ENCODE data around the gene DXO.

DNA sequence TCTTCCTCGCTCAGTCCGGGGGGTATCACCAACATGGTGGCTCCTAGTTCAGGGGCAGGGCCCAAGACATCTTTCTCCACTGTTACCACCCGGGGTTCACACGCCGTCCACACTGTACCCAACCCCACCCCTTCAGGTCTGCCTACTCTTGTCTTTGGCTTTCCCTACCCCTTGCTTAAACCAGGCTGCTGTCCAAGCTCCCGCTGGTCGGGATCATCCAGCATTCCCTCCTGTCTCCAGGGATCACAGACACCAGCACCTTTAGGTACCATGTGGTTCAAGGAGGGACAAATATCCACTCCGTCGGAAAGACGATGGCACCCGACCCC, 13.6 kb downstream of the DXO start:
- TF ChIP-seq TCF12 (IDR thresholded peaks at IDR 0.05) (no peak), TCF12 (CRISPR knock-in tag; IDR thresholded peaks at IDR 0.05) (no peak), NCOR1 (IDR thresholded peaks at IDR 0.05; ENCODE audit: borderline replicate concordance, low read length) (no peak), FLYWCH1 (CRISPR knock-in tag; IDR thresholded peaks at IDR 0.05) (no peak), RBM39 (IDR thresholded peaks at IDR 0.05; ENCODE audit: low read depth, low read length, poor library complexity, severe bottlenecking) (no peak), HNRNPUL1 (IDR thresholded peaks at IDR 0.05; ENCODE audit: low read depth, low read length) (no peak), EZH2 (conservative IDR thresholded peaks at IDR 0.05; ENCODE audit: low read depth, low read length) (no peak), KMT2A (CRISPR knock-in tag; IDR thresholded peaks at IDR 0.05) (no peak), KDM5B (CRISPR knock-in tag; IDR thresholded peaks at IDR 0.05; ENCODE audit: borderline replicate concordance) (no peak)
- TF ChIP-seq, protein P1, sequence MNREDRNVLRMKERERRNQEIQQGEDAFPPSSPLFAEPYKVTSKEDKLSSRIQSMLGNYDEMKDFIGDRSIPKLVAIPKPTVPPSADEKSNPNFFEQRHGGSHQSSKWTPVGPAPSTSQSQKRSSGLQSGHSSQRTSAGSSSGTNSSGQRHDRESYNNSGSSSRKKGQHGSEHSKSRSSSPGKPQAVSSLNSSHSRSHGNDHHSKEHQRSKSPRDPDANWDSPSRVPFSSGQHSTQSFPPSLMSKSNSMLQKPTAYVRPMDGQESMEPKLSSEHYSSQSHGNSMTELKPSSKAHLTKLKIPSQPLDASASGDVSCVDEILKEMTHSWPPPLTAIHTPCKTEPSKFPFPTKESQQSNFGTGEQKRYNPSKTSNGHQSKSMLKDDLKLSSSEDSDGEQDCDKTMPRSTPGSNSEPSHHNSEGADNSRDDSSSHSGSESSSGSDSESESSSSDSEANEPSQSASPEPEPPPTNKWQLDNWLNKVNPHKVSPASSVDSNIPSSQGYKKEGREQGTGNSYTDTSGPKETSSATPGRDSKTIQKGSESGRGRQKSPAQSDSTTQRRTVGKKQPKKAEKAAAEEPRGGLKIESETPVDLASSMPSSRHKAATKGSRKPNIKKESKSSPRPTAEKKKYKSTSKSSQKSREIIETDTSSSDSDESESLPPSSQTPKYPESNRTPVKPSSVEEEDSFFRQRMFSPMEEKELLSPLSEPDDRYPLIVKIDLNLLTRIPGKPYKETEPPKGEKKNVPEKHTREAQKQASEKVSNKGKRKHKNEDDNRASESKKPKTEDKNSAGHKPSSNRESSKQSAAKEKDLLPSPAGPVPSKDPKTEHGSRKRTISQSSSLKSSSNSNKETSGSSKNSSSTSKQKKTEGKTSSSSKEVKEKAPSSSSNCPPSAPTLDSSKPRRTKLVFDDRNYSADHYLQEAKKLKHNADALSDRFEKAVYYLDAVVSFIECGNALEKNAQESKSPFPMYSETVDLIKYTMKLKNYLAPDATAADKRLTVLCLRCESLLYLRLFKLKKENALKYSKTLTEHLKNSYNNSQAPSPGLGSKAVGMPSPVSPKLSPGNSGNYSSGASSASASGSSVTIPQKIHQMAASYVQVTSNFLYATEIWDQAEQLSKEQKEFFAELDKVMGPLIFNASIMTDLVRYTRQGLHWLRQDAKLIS (CRISPR knock-in tag; IDR thresholded peaks at IDR 0.05): no peak
- TF ChIP-seq, protein P2, sequence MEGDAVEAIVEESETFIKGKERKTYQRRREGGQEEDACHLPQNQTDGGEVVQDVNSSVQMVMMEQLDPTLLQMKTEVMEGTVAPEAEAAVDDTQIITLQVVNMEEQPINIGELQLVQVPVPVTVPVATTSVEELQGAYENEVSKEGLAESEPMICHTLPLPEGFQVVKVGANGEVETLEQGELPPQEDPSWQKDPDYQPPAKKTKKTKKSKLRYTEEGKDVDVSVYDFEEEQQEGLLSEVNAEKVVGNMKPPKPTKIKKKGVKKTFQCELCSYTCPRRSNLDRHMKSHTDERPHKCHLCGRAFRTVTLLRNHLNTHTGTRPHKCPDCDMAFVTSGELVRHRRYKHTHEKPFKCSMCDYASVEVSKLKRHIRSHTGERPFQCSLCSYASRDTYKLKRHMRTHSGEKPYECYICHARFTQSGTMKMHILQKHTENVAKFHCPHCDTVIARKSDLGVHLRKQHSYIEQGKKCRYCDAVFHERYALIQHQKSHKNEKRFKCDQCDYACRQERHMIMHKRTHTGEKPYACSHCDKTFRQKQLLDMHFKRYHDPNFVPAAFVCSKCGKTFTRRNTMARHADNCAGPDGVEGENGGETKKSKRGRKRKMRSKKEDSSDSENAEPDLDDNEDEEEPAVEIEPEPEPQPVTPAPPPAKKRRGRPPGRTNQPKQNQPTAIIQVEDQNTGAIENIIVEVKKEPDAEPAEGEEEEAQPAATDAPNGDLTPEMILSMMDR (CRISPR knock-in tag; IDR thresholded peaks at IDR 0.05): no peak
- TF ChIP-seq, protein P3, sequence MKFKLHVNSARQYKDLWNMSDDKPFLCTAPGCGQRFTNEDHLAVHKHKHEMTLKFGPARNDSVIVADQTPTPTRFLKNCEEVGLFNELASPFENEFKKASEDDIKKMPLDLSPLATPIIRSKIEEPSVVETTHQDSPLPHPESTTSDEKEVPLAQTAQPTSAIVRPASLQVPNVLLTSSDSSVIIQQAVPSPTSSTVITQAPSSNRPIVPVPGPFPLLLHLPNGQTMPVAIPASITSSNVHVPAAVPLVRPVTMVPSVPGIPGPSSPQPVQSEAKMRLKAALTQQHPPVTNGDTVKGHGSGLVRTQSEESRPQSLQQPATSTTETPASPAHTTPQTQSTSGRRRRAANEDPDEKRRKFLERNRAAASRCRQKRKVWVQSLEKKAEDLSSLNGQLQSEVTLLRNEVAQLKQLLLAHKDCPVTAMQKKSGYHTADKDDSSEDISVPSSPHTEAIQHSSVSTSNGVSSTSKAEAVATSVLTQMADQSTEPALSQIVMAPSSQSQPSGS (CRISPR knock-in tag; IDR thresholded peaks at IDR 0.05): no peak
- TF ChIP-seq, protein P4, sequence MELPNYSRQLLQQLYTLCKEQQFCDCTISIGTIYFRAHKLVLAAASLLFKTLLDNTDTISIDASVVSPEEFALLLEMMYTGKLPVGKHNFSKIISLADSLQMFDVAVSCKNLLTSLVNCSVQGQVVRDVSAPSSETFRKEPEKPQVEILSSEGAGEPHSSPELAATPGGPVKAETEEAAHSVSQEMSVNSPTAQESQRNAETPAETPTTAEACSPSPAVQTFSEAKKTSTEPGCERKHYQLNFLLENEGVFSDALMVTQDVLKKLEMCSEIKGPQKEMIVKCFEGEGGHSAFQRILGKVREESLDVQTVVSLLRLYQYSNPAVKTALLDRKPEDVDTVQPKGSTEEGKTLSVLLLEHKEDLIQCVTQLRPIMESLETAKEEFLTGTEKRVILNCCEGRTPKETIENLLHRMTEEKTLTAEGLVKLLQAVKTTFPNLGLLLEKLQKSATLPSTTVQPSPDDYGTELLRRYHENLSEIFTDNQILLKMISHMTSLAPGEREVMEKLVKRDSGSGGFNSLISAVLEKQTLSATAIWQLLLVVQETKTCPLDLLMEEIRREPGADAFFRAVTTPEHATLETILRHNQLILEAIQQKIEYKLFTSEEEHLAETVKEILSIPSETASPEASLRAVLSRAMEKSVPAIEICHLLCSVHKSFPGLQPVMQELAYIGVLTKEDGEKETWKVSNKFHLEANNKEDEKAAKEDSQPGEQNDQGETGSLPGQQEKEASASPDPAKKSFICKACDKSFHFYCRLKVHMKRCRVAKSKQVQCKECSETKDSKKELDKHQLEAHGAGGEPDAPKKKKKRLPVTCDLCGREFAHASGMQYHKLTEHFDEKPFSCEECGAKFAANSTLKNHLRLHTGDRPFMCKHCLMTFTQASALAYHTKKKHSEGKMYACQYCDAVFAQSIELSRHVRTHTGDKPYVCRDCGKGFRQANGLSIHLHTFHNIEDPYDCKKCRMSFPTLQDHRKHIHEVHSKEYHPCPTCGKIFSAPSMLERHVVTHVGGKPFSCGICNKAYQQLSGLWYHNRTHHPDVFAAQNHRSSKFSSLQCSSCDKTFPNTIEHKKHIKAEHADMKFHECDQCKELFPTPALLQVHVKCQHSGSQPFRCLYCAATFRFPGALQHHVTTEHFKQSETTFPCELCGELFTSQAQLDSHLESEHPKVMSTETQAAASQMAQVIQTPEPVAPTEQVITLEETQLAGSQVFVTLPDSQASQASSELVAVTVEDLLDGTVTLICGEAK (IDR thresholded peaks at IDR 0.05): no peak
- TF ChIP-seq, protein P4 (CRISPR knock-in tag; IDR thresholded peaks at IDR 0.05): no peak
- TF ChIP-seq, protein P5, sequence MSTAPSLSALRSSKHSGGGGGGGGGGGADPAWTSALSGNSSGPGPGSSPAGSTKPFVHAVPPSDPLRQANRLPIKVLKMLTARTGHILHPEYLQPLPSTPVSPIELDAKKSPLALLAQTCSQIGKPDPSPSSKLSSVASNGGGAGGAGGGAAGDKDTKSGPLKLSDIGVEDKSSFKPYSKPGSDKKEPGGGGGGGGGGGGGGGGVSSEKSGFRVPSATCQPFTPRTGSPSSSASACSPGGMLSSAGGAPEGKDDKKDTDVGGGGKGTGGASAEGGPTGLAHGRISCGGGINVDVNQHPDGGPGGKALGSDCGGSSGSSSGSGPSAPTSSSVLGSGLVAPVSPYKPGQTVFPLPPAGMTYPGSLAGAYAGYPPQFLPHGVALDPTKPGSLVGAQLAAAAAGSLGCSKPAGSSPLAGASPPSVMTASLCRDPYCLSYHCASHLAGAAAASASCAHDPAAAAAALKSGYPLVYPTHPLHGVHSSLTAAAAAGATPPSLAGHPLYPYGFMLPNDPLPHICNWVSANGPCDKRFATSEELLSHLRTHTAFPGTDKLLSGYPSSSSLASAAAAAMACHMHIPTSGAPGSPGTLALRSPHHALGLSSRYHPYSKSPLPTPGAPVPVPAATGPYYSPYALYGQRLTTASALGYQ (CRISPR knock-in tag; IDR thresholded peaks at IDR 0.05): no peak

All from HepG2 (cell line).